PC-3 (cell line): ENCODE data around the gene CLIC5. TPM values are rescaled to one million over a fixed set of nuclear protein-coding genes. Genes with fewer than 3 reads are reported as not detected.
A peak's percentile ranks its signal among the peaks of the same experiment; 100 is the strongest.

Experiments
- ATAC-seq: fragments of 200-7000 bp; cut with Tn5 transposase; 2 replicates; pipeline ENCODE4 v1.9.1; 2020; ENCODE audit warnings: mild to moderate bottlenecking, moderate library complexity
- BruUV-seq: library from RNA; stranded (reverse); fragments of 400-500 nt; replicated peaks from 2 replicates; lab custom pipeline; 2021; lab: Mats Ljungman, UMichigan
- CTCF ChIA-PET: fragments of 300-600 bp; sonication (Branson Sonifier 250); formaldehyde crosslinking; loops from one replicate; lab custom pipeline; 2022; ENCODE audit warnings: antibody characterized with exemption; lab: Charles Lee
- POLR2A ChIA-PET: fragments of 300-600 bp; sonication (Branson Sonifier 250); formaldehyde crosslinking; loops from one replicate; lab custom pipeline; 2022; ENCODE audit warnings: antibody characterized with exemption; ENCODE audit not compliant: unreplicated experiment; lab: Charles Lee
- DNase-seq: peaks from one replicate; pipeline ENCODE4 v3.0.0-alpha.2; 2015
- H2AFZ ChIP-seq: fragments of 300-600 bp; sonication (generic); 2 replicates; pipeline ENCODE4 v1.6.0; 2016; ENCODE audit warnings: antibody characterized with exemption, low read length
- H3F3A ChIP-seq: fragments of 300-600 bp; sonication (generic); one replicate; pipeline ENCODE4 v1.6.0; 2017; ENCODE audit warnings: antibody characterized with exemption, low read length, control low read depth, mild to moderate bottlenecking; ENCODE audit not compliant: unreplicated experiment
- H3K27ac ChIP-seq: fragments of 300-600 bp; sonication (generic); 2 replicates; pipeline ENCODE4 v1.5.1; 2016; ENCODE audit warnings: mild to moderate bottlenecking, low read length
- H3K27me3 ChIP-seq: fragments of 300-600 bp; sonication (generic); 2 replicates; pipeline ENCODE4 v1.6.1; 2016; ENCODE audit warnings: low read length, mixed read lengths
- H3K36me3 ChIP-seq: fragments of 300-600 bp; sonication (generic); 2 replicates; pipeline ENCODE4 v1.6.1; 2016; ENCODE audit warnings: low read depth, mixed run types, low read length, mixed read lengths
- H3K4me1 ChIP-seq: fragments of 300-600 bp; sonication (generic); 2 replicates; pipeline ENCODE4 v1.5.1; 2016; ENCODE audit warnings: low read length; ENCODE audit not compliant: insufficient read depth
- H3K4me2 ChIP-seq: fragments of 300-600 bp; sonication (generic); 2 replicates; pipeline ENCODE4 v1.6.0; 2016; ENCODE audit warnings: low read length
- H3K4me3 ChIP-seq: fragments of 300-600 bp; sonication (generic); 2 replicates; pipeline ENCODE4 v1.5.1; 2016; ENCODE audit warnings: mild to moderate bottlenecking, low read length, mixed read lengths
- H3K79me2 ChIP-seq: fragments of 300-600 bp; sonication (generic); 2 replicates; pipeline ENCODE4 v1.6.1; 2017; ENCODE audit warnings: low read length, mixed read lengths
- H3K9ac ChIP-seq: fragments of 300-600 bp; sonication (generic); 2 replicates; pipeline ENCODE4 v1.6.0; 2016; ENCODE audit warnings: mild to moderate bottlenecking, low read length
- H3K9me2 ChIP-seq: fragments of 300-600 bp; sonication (generic); replicated peaks from 2 replicates; pipeline ENCODE4 v1.6.1; 2016; ENCODE audit warnings: mixed run types, low read length, mixed read lengths
- H3K9me3 ChIP-seq: fragments of 300-600 bp; sonication (generic); 2 replicates; pipeline ENCODE4 v1.6.1; 2016; ENCODE audit warnings: low read length, mixed read lengths
- H4K20me1 ChIP-seq: fragments of 300-600 bp; sonication (generic); 2 replicates; pipeline ENCODE4 v1.6.1; 2016; ENCODE audit warnings: low read length, mixed read lengths
- CTCF ChIP-seq: fragments of 300-600 bp; sonication (generic); conservative IDR thresholded peaks from 2 replicates; pipeline ENCODE4 v1.5.1; 2017; ENCODE audit warnings: antibody characterized with exemption, low read depth, mild to moderate bottlenecking, low read length
- EZH2 ChIP-seq: fragments of 300-600 bp; sonication (generic); IDR thresholded peaks from one replicate; pipeline ENCODE4 v1.6.1; 2017; ENCODE audit warnings: antibody characterized with exemption, mild to moderate bottlenecking, low read length; ENCODE audit not compliant: unreplicated experiment
- EZH2phosphoT487 ChIP-seq: fragments of 300-600 bp; sonication (generic); IDR thresholded peaks from 2 replicates; pipeline ENCODE4 v1.6.1; 2018; ENCODE audit warnings: mild to moderate bottlenecking, antibody characterized with exemption, low read length, borderline replicate concordance
- intact Hi-C: fragments of 100-400 bp; cut with micrococcal nuclease; formaldehyde crosslinking; loops from 2 replicates; pipeline ENCODE4 v1.9.0; 2023
- total RNA-seq: library from RNA; depleted of rRNA; stranded (reverse); fragments of >200 nt; gene quantifications from 2 replicates; pipeline ENCODE4 v1.2.3, GENCODE V29; 2014

CLIC5 gene
- total RNA-seq, 1 experiment from 2014 or later: not detected

GRCh38 chr6:45963896-45964295, 51.8 kb downstream of the CLIC5 start:
- Histone ChIP-seq H3K27ac (no peak overlapping the region), H3K79me2 (no peaks in the 10 kb centered on the region), H3F3A (no peaks in the 10 kb centered on the region), H3K4me2 (no peak overlapping the region), H3K4me3 (no peak overlapping the region), H3K9me2 (no peaks in the 10 kb centered on the region), H3K9me3 (no peaks in the 10 kb centered on the region), H4K20me1 (no peaks in the 10 kb centered on the region), H2AFZ (no peak overlapping the region), H3K27me3 (no peaks in the 10 kb centered on the region), H3K9ac (no peak overlapping the region), H3K4me1 (peaks cover 18% of the 10 kb centered on the region), H3K36me3 (no peaks in the 10 kb centered on the region)
- CTCF ChIA-PET: no interaction called here
- DNase-seq (no peak), ATAC-seq (no peak)
- intact Hi-C loops: no loop called here
- TF ChIP-seq EZH2phosphoT487 (no peak), EZH2 (no peak), CTCF (no peak)
- POLR2A ChIA-PET: no interaction called here
- no TSS peak for BruUV-seq

GRCh38 chr6:45961125-45961524, 54.5 kb downstream of the CLIC5 start:
- no peaks in the 10 kb centered on the region for H4K20me1 ChIP-seq
- H3K4me2 ChIP-seq: no peak overlapping the region
- no TSS peak for BruUV-seq
- H3K9me2 ChIP-seq: no peaks in the 10 kb centered on the region
- no peak overlapping the region for H3K4me3 ChIP-seq
- no peak for TF ChIP-seq EZH2
- TF ChIP-seq EZH2phosphoT487: no peak
- no peak for TF ChIP-seq CTCF
- peaks cover 11% of the 10 kb centered on the region for H3K4me1 ChIP-seq
- no peaks in the 10 kb centered on the region for H3K36me3 ChIP-seq
- POLR2A ChIA-PET: interaction anchor here (0.6 kb wide), 1 partner anchor 73 kb away, joined by 4 read pairs; no protein-coding TSS in a partner anchor
- no peak overlapping the region for H2AFZ ChIP-seq
- CTCF ChIA-PET: no interaction called here
- H3F3A ChIP-seq: no peaks in the 10 kb centered on the region
- H3K9ac ChIP-seq: no peak overlapping the region
- ATAC-seq: no peak
- intact Hi-C loops: no loop called here
- no peak overlapping the region for H3K27ac ChIP-seq
- no peaks in the 10 kb centered on the region for H3K9me3 ChIP-seq
- no peak for DNase-seq
- no peaks in the 10 kb centered on the region for H3K79me2 ChIP-seq
- H3K27me3 ChIP-seq: peaks cover 17% of the 10 kb centered on the region; the same call in 1 of the 2 replicates

- no peaks in the 10 kb centered on the region for H3K36me3 ChIP-seq
- H3K4me1 ChIP-seq: no peaks in the 10 kb centered on the region
- CTCF ChIA-PET: no interaction called here
- BruUV-seq: no TSS peak
- no peak overlapping the region for H3K9ac ChIP-seq
- no peaks in the 10 kb centered on the region for H3K9me3 ChIP-seq
- H3K27me3 ChIP-seq: peaks cover 31% of the 10 kb centered on the region; the same call in 1 of the 2 replicates
- H3F3A ChIP-seq: no peaks in the 10 kb centered on the region
- H3K79me2 ChIP-seq: no peaks in the 10 kb centered on the region
- no peak overlapping the region for H2AFZ ChIP-seq
- TF ChIP-seq EZH2phosphoT487: no peak
- TF ChIP-seq CTCF: no peak
- TF ChIP-seq EZH2: no peak
- POLR2A ChIA-PET: no interaction called here
- H3K4me3 ChIP-seq: no peak overlapping the region
- no peaks in the 10 kb centered on the region for H3K9me2 ChIP-seq
- intact Hi-C loops: no loop called here
- H3K4me2 ChIP-seq: no peak overlapping the region
- ATAC-seq (no peak), DNase-seq (peak; percentile 71)
- no peak overlapping the region for H3K27ac ChIP-seq
- H4K20me1 ChIP-seq: no peaks in the 10 kb centered on the region
These were observed 56.0 kb downstream of the CLIC5 start for GRCh38 chr6:45959534-45960145.
